Stimulated activated CD4-positive, alpha-beta T cell treated with anti-CD3 and anti-CD28 coated beads, Interleukin-1b, Interleukin-23, amount 100 ng/mL, for 1 hour (primary cell): ENCODE results near the gene CCDC142.

Experiments used
- DNase-seq, 2 donors: peaks; one replicate each; pipeline ENCODE4 v3.0.0-alpha.2; 2020; ENCODE audit warnings: low read depth in 2 of 2

The CCDC142 gene, protein sequence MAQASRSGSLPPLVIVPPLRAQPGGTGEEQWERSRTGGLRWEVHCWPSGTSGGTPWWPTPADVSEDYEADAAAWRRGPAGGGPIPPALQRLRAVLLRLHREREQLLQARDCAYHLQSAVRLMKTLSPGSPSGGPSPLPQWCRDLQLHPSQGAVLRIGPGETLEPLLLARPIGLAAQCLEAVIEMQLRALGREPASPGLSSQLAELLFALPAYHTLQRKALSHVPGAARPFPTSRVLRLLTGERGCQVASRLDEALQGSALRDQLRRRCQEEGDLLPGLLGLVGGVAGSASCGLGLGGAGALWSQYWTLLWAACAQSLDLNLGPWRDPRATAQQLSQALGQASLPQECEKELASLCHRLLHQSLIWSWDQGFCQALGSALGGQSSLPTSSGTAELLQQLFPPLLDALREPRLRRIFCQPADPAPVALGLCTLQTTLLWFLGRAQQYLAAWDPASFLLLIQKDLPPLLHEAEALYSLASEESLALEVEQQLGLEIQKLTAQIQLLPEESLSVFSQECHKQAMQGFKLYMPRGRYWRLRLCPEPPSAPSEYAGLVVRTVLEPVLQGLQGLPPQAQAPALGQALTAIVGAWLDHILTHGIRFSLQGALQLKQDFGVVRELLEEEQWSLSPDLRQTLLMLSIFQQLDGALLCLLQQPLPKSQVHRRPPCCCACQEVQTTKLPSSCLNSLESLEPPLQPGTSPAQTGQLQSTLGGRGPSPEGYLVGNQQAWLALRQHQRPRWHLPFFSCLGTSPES

DNA sequence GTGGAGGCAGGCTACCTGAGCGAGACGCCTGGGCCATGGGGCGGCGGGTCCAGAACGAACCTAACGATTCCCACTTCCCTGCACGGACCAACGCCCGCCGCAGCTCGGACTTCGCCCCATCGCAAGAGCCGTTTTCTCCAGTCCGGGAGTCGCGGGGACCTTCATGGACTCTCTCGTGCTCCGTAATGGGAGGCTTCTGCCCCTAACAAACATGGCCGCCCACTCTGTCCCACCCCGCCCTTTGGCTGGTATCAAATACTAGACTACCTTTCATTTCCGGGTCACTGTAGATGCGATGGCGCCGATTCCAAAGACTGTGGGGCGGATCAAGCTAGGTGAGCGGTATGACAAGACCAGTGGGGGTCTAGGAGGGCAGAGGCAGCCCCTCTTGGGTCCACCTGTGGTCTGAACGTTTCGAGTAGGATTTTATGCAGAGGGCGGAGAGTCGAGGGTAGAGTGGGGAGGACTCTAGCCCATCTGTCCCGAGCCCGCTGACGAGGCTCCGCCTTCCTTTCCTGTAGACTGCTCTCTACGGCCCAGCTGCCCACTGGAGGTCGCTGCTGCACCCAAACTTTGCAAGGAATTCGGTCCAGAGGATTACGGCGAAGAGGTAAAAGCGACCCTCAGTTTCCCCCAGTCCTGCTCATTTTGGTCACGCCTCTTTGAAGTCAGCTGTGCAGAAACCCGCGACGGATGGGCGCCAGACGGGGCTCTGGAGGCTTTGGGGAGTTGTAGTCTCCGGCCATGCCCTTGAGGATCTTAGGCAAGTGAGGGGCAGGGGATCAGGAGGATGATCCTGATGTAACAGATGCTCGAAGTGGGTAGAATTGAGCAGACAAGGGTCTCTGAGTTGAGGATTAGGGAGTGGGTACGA, at the start of gene CCDC142, which contains the start of gene TTC31:
Gene CCDC142 (minus strand): TSS at position 198 of the 874 bp plus-strand sequence. CDS start 161 bp downstream, at position 37.
Gene TTC31 (plus strand): TSS at position 281 of the 874 bp plus-strand sequence. CDS start 15 bp downstream, at position 296.
- DNase-seq: peak; percentile 81 to 83

DNA sequence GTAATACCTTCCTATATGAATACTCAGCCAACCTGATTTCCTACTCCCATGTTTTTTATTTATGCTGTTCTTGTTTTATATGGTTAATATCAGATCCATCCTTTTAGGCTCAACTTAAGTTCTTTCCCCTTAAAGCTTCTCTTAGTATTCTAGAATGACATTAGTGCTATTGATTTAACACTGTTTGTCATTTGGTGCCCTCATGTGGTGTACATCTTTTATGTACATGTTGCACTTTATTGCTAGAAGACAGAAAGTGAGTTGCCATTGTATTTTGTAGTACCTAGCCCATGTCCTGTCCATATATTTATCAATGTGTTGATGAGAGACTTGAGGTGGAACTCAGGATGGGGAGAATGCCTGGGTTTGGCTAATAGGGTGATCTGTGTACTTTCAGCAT, 49.4 kb upstream of the CCDC142 start:
- DNase-seq: no peak

DNA sequence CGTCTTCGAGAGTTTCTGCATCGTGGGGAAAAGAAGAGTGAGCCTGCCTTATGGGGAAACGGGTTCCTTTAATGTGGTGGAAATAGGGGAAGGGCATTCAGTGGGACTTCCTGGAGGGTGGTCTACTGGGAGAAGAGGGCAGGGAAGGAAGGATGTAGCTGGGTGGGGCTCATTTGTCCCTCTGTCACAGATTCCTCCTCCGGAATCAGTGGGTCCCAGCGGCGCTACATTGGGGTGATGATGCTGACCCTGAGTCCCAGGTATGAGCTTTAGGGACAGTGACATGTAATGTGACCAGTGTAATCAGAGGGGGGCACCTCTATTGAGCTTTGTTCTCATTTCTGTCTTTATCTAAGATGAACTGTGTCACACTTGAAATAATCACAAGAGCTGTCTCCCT, 48.9 kb upstream of the CCDC142 start:
- DNase-seq: no peak

DNA sequence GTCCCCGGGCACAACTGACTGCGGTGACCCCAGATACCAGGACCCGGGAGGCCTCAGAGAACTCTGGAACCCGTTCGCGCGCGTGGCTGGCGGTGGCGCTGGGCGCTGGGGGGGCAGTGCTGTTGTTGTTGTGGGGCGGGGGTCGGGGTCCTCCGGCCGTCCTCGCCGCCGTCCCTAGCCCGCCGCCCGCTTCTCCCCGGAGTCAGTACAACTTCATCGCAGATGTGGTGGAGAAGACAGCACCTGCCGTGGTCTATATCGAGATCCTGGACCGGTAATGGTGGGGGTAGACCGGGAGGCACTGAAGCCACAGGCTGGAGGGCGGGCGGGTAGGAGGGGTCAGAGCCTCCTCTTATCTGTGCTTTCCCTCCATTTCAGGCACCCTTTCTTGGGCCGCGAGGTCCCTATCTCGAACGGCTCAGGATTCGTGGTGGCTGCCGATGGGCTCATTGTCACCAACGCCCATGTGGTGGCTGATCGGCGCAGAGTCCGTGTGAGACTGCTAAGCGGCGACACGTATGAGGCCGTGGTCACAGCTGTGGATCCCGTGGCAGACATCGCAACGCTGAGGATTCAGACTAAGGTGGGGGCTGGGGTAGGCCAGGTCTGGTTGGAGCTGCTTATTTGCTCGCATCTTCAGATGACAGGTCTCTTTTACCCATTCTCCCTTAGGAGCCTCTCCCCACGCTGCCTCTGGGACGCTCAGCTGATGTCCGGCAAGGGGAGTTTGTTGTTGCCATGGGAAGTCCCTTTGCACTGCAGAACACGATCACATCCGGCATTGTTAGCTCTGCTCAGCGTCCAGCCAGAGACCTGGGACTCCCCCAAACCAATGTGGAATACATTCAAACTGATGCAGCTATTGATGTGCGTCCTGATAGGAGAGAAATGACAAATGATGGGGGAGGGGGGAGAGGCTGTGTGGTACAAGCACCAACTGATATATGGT, 47.7 kb upstream of the CCDC142 start:
- DNase-seq: no peak

DNA sequence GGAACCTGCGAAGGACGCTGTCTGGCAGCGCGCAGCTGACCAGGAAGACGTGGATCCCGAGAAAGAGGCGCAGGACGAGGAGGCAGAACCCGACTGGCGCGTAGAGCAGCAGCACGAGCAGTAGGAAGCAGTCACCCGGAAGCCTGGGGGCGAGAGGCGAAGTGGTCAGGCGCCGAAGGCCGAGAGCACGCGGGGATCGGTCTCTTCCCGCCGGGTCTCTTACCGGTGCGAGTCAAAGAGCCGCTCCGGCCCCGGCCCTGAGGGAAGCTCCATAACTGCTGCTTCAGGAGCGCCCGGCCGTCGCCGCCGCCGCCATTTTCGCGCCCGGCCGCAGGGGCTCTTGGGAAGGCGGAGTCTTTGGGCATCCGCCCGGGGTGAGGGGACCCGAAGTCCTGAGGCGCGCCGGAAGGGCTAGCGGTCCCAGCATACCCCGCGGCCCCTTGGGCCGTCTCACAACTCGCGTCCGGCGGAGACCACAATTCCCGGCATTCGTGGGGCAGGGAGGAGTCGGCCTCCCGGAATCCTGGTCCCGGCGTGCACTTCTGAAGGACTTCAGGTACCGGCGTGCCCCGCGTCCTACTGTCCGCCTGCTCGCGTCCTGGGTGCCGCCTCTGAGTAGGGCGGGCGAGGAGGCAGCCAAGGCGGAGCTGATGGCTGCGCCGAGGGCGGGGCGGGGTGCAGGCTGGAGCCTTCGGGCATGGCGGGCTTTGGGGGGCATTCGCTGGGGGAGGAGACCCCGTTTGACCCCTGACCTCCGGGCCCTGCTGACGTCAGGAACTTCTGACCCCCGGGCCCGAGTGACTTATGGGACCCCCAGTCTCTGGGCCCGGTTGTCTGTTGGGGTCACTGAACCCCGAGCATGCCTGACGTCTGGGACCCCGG, 46.8 kb upstream of the CCDC142 start, which contains the start of the genes AUP1 and HTRA2:
Gene AUP1 (minus strand): TSS at position 350 of the 882 bp plus-strand sequence. CDS start 77 bp downstream, at position 273.
Gene HTRA2 (plus strand): TSS at position 577 of the 882 bp plus-strand sequence. CDS start 74 bp downstream, at position 651.
- DNase-seq: peak; percentile 54 to 70

DNA sequence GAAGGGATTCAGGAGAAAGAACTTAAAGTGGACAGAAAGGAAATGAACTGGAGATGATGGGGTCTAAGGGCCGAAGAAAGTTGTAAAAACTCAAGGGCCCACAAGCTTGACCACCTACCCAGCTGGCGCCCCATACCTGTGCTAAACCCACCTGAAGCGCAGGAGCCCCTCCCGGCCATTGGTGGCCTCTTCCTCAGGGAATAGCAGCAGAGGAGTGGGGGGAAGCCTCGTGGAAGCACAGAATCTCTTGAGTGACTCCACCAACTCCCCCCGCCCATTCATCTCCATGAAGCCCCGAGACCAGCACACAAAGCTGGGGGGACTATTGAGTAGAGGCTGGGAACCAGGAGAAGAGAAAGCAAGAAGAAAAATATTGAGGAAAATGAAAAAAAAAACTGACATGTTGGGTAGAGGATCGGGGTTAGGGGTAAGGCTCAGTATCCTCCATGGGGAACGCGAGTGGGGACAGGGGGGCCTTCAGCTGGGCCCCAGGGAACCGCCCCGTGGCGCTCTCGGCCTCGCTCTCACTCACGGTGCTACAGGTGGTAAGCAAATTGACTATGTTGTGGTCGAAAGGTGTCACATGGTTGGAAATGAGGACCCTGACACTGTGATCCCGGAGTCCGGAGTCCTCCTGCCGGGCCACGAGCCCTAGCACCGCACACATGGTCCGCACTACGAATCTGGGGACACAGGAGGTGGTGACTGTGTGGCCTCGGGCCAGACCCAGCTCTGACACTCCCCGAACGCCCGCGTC, 46.0 kb upstream of the CCDC142 start:
- DNase-seq: no peak

DNA sequence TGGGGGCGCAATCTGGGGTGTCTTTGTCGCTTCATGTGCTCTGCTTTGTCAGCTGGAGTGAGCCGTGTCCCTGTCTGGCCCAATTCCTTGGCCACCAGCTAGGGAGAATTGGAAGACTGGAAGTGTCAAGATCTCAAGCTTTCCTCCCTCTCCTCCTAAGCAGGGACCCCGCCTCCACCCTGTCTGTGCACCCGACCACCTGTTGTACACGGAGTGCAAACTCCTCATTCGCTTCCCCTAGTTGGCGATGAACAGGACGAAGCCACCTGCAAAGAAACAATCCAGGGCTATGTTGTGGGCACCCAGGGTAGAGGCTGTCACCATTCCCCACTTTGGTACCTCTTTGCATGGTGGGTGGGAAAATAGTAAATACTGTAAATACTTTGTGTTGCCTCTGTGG, 44.9 kb upstream of the CCDC142 start:
- DNase-seq: no peak

DNA sequence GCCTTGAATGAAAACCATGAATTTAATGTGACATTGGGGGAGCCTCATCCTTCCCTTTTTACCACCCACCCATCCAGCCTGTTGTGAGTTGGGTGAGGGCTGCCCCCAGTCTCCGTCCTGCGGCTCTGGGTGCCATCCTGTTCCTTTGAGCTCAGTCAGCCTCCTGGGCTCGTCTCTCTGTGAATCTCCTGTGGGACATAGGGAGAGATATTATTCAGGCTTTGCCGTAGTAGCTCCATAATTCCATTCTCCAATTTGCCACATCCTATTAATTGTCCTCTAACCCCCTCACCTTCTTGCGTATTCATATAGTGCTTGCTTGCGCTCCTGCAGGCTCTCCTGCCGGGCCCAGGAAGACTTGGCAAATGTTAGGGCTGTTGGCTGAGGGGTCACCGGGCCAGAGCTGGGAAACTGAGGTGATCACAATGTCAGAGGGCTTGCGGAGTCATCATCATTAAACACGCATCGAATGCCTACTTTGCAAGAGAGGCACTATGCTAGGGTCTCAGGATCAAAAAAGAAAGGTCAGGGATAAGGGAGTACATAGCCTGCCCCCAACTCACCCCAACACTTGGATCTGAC, 43.9 kb upstream of the CCDC142 start:
- DNase-seq: no peak

DNA sequence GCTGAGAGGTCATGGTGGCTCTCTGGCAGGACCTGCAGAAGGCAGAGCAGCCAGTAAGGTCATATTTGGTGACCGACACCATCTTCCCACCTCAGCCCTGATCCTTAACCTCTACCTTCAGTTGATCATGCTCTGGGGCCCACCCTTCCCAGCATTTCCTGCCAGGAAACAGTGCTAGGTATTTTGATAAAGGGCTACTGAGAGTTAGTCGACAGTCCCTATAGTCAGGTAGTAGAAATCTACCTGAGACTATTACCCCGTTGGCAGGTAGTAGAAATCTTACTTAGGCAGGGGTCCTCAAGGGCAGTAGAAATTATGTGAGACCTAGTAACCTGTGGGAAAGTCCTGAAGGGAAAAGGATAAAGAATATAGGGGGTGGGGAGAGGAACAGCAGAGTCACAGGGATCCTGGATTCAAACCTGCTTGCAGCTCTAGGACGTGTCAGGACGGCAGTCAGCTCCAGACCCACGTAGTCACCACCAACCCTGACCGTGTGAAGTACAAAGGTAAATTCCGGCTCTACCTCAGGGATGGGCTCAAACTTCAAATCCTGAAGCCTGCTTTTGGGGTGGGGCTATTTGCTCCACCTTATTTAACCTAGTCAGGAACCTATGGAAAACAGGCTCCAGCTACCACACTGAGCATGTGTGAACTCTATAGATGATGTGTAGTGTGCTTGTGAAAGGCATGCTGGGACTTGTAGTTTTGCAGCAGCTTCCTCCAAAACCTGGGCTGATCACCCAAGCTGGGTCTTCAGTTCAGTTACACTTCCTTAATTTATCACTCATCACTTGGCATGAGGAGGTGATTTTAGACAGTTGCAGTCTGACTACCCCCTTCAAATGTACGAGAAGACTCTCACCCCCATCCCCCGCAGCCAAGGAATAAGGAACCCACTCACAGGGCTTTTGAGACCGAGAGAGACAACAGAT, 43.2 kb upstream of the CCDC142 start, which contains the start of gene DQX1:
Gene DQX1 (minus strand): TSS at position 515 of the 932 bp plus-strand sequence. CDS start 502 bp downstream, at position 13.
- no peak for DNase-seq

DNA sequence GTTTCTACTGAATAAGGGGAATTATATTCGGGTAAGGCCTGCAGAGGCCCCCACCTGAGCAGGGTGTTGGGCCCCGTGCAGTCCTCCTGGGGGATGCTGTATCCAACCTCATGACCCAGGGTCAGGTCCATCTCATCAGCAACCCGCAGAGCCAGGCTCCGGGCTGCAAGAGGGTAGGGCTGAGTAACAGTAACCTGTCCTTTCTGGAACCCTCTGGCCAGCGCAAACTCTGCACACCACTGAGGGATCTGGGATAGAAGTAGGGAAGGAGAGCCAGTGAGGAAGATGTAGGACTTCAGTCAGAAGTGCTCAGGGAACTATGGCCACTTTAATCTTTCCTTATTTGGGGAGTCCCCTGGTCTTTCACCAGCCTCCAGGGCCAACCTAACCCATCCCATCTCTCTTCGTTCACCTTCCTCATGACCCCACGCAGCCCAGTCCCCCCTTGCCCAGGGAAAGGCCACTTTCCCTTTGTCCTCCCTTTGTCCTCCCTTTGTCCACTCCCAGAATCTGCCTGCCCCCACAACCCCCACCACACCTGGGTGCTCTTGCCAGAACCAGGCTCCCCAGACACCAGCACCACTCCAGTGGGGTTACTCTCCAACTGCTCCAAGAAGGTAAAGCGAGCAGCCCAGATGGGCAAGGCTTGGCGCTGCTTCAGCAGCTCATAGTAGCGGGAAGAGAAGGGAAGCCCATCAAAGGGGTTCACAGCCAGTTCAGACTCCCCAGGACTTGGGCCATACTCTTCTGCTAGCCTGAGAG, 42.3 kb upstream of the CCDC142 start:
- DNase-seq: no peak

DNA sequence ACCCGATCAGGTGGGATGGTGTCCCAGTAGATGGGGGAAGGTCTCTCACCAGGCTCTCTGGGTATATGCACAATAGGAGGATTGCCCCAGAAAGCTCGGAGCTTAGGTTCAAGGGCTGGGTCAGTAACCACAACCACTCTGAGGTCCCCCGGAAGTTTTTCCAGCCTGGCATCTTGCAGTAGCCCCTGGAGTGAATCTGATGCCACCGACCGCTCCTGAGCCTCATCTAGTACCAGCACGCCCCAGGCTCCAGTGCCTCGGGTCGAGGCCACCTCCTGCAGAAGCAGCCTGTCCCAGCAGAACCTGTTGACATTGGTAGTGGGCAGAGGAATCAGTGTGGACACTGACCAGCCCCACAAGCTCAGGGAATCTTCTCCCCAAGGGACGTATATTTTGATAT, 41.2 kb upstream of the CCDC142 start:
- DNase-seq: no peak

DNA sequence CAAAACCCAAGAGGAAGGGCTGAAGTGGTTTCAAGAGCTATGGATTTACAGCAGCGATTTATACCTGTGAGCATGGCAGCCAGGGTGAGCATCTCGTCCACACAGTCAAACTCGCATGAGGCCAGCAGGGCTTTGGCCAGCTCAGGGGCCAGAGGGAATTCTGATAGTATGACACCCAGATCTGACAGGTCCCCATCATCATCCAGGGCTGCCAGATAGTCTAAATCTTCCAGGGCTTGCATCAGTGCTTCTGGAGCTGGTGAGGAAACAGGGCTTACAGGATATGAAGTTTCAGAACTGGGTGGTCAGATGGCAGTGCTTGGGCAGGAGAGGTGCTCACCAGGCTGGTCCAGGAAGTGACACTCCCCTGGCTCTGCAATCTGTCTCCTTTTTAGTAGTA, 39.7 kb upstream of the CCDC142 start:
- no peak for DNase-seq

DNA sequence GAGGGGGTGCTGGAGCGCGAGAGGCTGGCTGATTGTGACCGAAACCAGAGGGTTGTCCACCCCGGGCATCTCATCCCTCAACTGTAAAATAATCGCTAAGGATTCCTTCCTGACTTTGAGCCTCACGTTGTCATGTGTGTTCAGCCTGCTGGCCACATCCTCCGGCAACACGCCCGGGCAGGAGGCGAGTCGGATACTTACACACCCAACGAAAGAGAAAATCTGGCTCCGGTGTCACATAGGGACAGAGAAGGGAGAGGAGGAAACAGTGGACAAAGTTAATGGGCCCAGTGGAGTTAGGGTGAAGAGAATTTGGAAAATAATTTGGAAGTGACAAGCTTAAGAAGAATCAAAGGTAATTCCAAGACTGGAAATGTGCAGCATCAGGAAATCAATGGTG, 33.9 kb upstream of the CCDC142 start:
- DNase-seq: no peak

DNA sequence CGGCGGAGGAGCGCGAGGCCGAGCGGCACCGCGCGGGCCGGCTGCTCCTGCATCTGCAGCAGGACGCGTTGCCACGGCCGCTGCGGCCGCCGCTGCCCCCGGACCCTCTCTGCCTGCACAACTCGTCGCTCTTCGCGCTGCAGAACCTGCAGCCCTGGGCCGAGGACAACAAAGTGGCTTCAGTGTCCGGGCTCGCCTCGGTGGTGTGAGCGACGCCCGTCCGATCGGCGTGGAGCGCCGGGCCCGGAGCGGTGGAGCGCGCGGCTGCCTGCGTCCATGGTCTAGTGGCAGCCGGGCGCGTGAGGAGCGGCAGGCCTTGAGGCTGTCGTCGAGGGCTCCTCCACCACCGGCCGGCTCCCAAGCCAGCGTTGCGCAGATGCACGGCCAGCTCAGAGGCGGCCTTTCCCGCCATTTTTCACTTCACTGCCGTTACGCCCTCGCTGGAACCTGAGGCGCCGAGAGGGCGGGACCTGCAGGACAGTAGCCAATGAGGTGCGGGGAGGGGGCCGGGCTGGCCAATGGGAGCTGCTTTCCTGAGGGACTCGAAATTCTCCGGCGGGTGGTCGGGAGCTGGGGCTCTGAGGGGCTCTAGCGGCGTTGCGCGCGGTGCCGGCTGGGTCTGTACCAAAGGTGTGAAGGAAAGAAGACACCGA, 33.3 kb upstream of the CCDC142 start:
- DNase-seq: peak; percentile 46 to 74

DNA sequence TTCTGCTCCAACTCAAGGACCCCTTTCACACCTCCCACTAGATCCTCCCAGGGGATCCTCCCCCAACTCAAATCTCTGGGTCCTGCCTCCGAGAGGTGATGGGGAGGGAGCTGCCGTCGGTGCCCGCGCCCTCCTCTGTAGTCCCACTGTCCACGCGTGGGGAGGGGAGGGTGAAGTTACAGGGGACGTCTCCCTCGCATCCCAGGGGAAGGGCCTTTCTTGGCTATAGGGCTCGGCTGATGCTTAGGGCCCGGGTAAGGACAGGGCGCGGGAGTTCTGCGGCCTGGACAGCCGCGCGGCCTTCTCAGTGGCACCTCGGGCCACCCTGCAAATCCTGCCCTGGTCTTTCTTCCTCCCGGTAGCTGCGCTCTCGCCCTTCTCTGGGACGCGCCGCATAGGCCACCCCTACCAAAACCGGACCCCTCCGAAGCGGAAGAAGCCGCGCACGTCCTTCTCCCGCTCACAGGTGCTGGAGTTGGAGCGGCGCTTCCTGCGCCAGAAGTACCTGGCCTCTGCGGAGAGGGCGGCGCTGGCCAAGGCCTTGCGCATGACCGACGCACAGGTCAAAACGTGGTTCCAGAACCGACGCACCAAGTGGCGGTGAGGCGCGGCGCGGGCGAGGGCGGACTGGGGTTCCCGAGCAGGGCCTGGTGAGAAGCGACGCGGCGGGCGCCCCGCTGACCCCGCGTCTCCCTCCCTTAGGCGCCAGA, 32.6 kb upstream of the CCDC142 start:
- DNase-seq: no peak
